Measurements from ENCODE around the gene RNGTT. TPM values are rescaled to one million over a fixed set of nuclear protein-coding genes. Genes with fewer than 3 reads are reported as not detected.

Gene RNGTT
- polyA plus RNA-seq, 1 donor (not counting 4 experiments of a cell fraction or from before 2014, with no cell fraction given): 9.7 TPM

GRCh38 chr6:88843040-88843439 is 120.4 kb downstream of the RNGTT start:
- FAIRE-seq: no peak
- no peaks in the 10 kb centered on the region for H3K79me2 ChIP-seq (ENCODE audit: control insufficient read depth, insufficient read depth, low read length)
- TF ChIP-seq EZH2 (IDR thresholded peaks at IDR 0.05; ENCODE audit: low read length) (no peak), CTCF (optimal IDR thresholded peaks at IDR 0.05 in 1 of 3, IDR thresholded peaks at IDR 0.05 in 1 of 3, conservative IDR thresholded peaks at IDR 0.05 in 1 of 3; ENCODE audit: extremely low read depth in 1 of 3, insufficient read depth in 2 of 3, low read length in 3 of 3) (no peak)
- no peak overlapping the region for H2AFZ ChIP-seq (ENCODE audit: control insufficient read depth, low read length)
- no peaks in the 10 kb centered on the region for H3K9me3 ChIP-seq (ENCODE audit: control insufficient read depth, low read depth, low read length)
- dilution Hi-C loops (cut with MboI; ENCODE audit: extremely low pct_ligation_motif_present, low sequenced_read_pairs): no loop called here
- H3K4me3 ChIP-seq (ENCODE audit: control insufficient read depth in 2 of 3, extremely low read depth in 1 of 3, insufficient read depth in 2 of 3, low read depth in 1 of 3, low read length in 3 of 3): no peak overlapping the region
- H3K36me3 ChIP-seq (ENCODE audit: control insufficient read depth in 2 of 2, extremely low read depth in 1 of 2, insufficient read depth in 2 of 2, low read length in 2 of 2): no peaks in the 10 kb centered on the region
- H3K9ac ChIP-seq (ENCODE audit: control insufficient read depth, extremely low read depth, insufficient read depth, low read length): no peak overlapping the region
- H4K20me1 ChIP-seq (ENCODE audit: control insufficient read depth, extremely low read depth, insufficient read depth, low read length): no peaks in the 10 kb centered on the region
- DNase-seq (ENCODE audit: low read depth, low spot score): no peak
- no peaks in the 10 kb centered on the region for H3K9me1 ChIP-seq (ENCODE audit: control insufficient read depth, extremely low read depth, insufficient read depth, low read length)
- H3K4me1 ChIP-seq (ENCODE audit: control insufficient read depth, extremely low read depth, insufficient read depth, low read length): no peaks in the 10 kb centered on the region
- no peak overlapping the region for H3K27ac ChIP-seq (ENCODE audit: control insufficient read depth, insufficient read depth, low read length)
- no peaks in the 10 kb centered on the region for H3K27me3 ChIP-seq (ENCODE audit: control insufficient read depth, extremely low read depth, insufficient read depth, low read length)
- H3K4me2 ChIP-seq (ENCODE audit: control insufficient read depth, extremely low read depth, insufficient read depth, low read depth, low read length): no peak overlapping the region

GRCh38 chr6:88842320-88842719 is 121.1 kb downstream of the RNGTT start:
- dilution Hi-C loops (cut with MboI; ENCODE audit: extremely low pct_ligation_motif_present, low sequenced_read_pairs): no loop called here
- no peaks in the 10 kb centered on the region for H3K9me3 ChIP-seq (ENCODE audit: control insufficient read depth, low read depth, low read length)
- no peaks in the 10 kb centered on the region for H3K27me3 ChIP-seq (ENCODE audit: control insufficient read depth, extremely low read depth, insufficient read depth, low read length)
- H3K4me2 ChIP-seq (ENCODE audit: control insufficient read depth, extremely low read depth, insufficient read depth, low read depth, low read length): no peak overlapping the region
- no peak overlapping the region for H2AFZ ChIP-seq (ENCODE audit: control insufficient read depth, low read length)
- no peak for TF ChIP-seq EZH2 (IDR thresholded peaks at IDR 0.05; ENCODE audit: low read length)
- TF ChIP-seq CTCF (optimal IDR thresholded peaks at IDR 0.05 in 1 of 3, IDR thresholded peaks at IDR 0.05 in 1 of 3, conservative IDR thresholded peaks at IDR 0.05 in 1 of 3; ENCODE audit: extremely low read depth in 1 of 3, insufficient read depth in 2 of 3, low read length in 3 of 3): no peak
- FAIRE-seq (no peak), DNase-seq (ENCODE audit: low read depth, low spot score) (no peak)
- H3K4me3 ChIP-seq (ENCODE audit: control insufficient read depth in 2 of 3, extremely low read depth in 1 of 3, insufficient read depth in 2 of 3, low read depth in 1 of 3, low read length in 3 of 3): no peak overlapping the region
- H3K4me1 ChIP-seq (ENCODE audit: control insufficient read depth, extremely low read depth, insufficient read depth, low read length): no peaks in the 10 kb centered on the region
- no peaks in the 10 kb centered on the region for H4K20me1 ChIP-seq (ENCODE audit: control insufficient read depth, extremely low read depth, insufficient read depth, low read length)
- no peak overlapping the region for H3K27ac ChIP-seq (ENCODE audit: control insufficient read depth, insufficient read depth, low read length)
- no peaks in the 10 kb centered on the region for H3K36me3 ChIP-seq (ENCODE audit: control insufficient read depth in 2 of 2, extremely low read depth in 1 of 2, insufficient read depth in 2 of 2, low read length in 2 of 2)
- H3K9ac ChIP-seq (ENCODE audit: control insufficient read depth, extremely low read depth, insufficient read depth, low read length): no peak overlapping the region
- H3K79me2 ChIP-seq (ENCODE audit: control insufficient read depth, insufficient read depth, low read length): no peaks in the 10 kb centered on the region
- no peaks in the 10 kb centered on the region for H3K9me1 ChIP-seq (ENCODE audit: control insufficient read depth, extremely low read depth, insufficient read depth, low read length)
